Islet of Langerhans (tissue), 1 donor: ENCODE data around the gene THSD4.
"Not testable (repeated sequence)": the region's sequence is repeated elsewhere in the genome, so short reads cannot be mapped to it uniquely, and the experiment has no call there.

ENCODE experiments used
- FAIRE-seq: peaks from one replicate; lab custom pipeline; 2011; peaks lifted over from hg19 to GRCh38; lab: Jason Lieb, UNC

THSD4 gene

GRCh38 chr15:71431343-71432336 lies 316.4 kb downstream of the THSD4 start:
- FAIRE-seq, result no peak

GRCh38 chr15:71433402-71433801 lies 318.1 kb downstream of the THSD4 start:
- no peak for FAIRE-seq

- no peak for FAIRE-seq
Observed at GRCh38 chr15:71434774-71435173, 319.5 kb downstream of the THSD4 start.

GRCh38 chr15:71435552-71435951 lies 320.3 kb downstream of the THSD4 start:
- FAIRE-seq, result no peak

DNA sequence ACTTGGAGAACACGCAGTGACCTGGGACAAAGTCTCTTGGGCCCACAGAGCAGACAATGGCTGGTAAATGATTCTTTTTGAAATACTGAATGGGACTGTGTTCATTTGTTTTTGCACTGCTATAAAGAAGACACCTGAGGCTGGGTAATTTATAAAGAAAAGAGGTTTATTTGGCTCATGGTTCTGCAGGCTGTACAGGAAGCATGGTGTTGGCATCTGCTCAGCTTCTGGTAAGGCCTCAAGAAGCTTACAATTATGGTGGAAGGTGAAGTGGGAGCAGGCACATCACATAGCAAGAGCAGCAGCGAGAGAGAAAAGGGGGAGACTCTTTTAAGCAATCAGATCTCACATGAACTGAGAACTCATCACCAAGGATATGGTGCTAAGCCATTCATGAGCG lies 321.6 kb downstream of the THSD4 start:
- FAIRE-seq, result no peak

GRCh38 chr15:71437404-71437803 lies 322.1 kb downstream of the THSD4 start:
- FAIRE-seq, result no peak

DNA sequence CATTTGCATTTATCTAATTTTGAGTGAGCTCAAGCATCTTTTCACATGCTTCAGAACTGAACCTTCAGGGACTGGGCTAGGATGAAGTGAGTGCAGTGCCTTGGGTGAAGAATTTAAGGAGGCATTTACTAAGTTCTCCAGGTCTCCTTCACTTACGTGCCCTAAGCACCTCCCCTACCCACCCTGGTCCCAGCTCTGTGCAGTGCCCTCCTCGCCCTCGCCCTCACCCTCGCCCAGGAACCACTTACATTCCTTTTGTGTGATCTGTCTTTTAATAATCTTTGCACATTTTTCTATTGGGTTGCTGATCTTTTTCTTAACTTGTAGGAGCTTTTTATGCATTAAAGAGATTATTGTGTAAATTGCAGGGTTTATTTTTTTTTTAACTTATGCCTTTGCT lies 322.6 kb downstream of the THSD4 start:
- FAIRE-seq, result no peak

DNA sequence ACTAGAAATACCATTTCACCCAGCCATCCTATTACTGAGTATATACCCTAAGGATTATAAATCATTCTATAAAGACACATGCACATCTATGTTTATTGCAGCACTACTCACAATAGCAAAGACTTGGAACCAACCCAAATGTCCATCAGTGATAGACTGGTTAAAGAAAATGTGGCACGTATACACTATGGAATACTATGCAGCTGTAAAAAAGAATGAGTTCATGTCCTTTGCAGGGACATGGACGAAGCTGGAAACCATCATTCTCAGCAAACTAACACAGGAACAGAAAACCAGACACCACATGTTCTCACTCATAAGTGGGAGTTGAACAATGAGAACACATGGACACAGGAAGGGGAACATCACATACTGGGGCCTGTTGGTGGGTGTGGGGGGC lies 324.2 kb downstream of the THSD4 start:
- not testable (repeated sequence) for FAIRE-seq

- FAIRE-seq, result peak; percentile 92
Observed at GRCh38 chr15:71440489-71441110, 325.3 kb downstream of the THSD4 start.

GRCh38 chr15:71443538-71443937 lies 328.3 kb downstream of the THSD4 start:
- FAIRE-seq, result no peak

DNA sequence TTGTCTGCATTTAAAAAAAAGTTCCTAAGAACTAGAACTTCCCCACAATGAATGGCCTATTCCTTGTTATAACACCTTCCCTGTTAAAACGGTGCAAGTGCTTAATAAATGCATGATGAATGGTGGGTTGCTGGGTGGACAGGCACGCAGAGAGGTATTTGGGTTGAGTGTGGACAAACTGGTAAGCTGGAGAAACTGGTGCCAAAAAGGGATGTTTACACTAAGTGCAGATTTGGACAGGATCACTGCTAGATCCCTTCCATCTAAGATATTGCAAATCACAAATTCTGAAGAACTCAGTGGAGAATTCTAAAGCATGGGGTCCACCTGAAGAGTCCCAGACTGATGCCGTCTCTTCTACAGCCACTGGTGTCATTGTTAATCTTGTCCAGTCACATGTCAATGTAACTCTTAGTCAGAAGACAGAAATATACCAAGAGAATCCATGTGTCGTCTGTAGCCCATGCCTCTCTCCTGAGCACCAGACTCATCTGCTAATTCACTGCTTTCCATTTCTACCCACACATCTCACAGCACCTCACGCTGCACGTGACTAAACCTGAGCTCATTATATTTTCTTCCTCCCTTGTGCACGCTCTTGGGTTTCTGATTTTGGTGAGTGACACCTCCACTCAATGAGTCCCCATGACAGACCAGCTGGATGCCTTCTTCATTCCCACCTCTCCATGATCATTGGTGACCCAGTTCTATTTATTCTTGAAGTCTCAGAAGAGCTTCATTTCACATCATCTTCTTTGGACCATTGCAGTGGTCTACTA lies 328.9 kb downstream of the THSD4 start:
- no peak for FAIRE-seq

DNA sequence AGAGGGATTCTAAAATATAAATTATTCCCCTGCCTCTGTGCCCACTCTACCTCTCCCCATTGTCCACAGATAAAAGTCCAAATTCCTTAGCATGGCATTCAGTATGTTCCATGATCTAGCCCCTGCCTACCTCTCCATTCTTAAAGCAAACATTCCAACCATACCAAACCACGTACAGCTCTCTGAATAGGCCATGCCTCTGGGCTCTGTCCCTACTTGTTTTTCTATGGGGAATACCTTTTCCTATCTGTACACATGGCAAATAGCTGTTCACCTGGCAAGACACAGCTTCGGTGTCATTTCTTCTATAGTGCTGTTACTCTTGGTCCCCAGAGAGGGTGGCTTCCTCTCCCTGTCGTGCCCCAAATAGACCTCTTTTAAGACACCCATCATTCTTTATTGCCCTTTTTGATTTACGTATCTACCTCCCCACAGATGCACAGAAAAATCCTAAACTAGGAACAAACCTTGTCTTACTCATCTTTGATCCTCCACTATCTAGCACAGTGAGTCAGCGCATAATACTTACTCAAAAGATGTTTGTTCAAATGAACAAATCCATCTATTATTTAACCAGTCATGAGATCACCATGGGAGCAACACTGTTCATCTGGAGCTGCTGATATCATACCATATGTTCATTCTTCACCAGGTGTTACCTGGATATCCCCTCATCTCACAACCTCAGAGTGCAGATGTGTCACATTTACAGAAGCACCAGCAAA lies 329.8 kb downstream of the THSD4 start:
- no peak for FAIRE-seq

DNA sequence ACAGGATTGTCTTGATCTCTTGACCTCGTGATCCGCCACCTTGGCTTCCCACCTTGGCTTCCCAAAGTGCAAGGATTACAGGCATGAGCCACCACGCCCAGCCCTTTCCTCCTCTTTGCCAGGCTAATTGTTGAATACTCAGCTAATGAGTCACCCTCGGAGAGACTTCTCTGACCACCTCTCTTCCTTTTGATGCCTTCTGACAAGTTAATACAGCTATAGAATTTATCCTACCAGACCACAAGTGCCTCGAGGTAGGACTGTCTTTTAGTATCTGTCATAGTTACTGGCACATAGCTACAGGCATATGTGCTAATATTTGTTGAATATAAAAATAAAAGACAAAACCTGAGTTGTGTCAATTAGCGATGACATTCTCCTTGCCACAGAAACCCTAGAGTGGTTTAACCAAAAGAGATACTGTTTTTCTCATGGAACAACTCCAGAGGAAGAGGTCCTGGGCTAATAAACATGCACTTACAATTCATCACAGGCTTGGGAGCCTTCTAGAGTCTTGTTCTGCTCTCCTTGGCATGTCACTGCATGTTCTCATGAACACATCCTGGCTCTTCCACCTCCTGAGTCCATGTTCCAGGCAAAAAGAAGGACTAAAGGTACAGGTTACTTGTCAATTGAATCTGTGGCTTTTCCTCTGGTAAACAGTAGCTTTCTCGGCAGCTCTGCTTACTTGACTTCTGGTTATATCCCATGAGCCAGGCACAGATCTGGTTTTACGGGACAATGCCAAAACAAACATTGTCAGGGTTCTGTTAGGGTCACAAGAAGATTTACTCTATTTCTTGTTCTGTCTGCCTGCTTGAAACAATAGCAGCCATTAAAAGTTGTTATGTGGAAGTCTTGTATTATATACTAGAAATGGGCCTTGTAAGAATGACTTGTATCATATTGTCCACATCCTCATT lies 332.3 kb downstream of the THSD4 start:
- FAIRE-seq, result no peak

GRCh38 chr15:71448688-71449114 lies 333.4 kb downstream of the THSD4 start:
- no peak for FAIRE-seq

GRCh38 chr15:71449363-71449762 lies 334.1 kb downstream of the THSD4 start:
- FAIRE-seq, result no peak

GRCh38 chr15:71449956-71450355 lies 334.7 kb downstream of the THSD4 start:
- no peak for FAIRE-seq

GRCh38 chr15:71451130-71451529 lies 335.9 kb downstream of the THSD4 start:
- no peak for FAIRE-seq

- no peak for FAIRE-seq
Observed at GRCh38 chr15:71452893-71453292, 337.6 kb downstream of the THSD4 start.

GRCh38 chr15:71454462-71454996 lies 339.3 kb downstream of the THSD4 start:
- no peak for FAIRE-seq

DNA sequence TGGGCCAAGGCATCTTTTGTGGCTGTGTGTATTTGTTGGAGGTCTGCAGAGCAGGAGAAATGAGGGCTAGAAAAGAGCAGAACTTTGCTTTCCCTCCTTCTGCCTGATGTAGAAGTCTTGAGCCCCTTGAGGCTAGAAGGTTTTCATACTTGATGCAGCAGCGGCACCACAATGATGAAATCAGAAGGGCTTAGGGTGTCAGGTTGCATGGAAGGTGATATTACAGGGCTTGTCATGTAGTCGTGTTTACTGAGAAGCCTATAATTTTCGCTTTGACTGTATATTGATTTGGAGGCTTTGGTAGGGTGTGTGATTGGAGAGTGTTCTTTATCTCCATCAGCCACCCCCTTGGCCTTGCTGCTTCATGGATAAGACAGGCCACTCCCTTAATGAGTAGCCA lies 339.8 kb downstream of the THSD4 start:
- no peak for FAIRE-seq

DNA sequence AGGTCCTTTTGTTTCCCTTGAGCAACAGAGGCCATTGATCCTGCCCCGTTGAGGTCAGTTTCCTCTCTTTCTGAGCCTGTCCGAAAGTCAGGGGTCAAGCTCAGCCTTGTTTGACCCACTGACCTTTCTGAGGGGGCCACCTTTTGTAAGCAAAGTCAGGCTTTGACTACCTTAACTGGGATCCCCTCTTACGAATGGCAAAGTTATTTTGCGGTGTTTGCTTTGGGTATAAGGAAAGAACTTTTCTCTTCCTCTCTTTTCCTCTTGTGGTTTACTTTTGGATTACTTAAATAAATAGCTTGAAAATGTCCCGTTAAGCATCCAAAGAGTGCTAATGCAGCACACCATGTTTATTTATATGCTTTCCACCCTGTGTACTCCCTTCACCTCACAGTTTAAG lies 340.6 kb downstream of the THSD4 start:
- no peak for FAIRE-seq
